Karpas-422 (cell line): ENCODE data around the gene ZER1. TPM values are rescaled to one million over a fixed set of nuclear protein-coding genes. Genes with fewer than 3 reads are reported as not detected.

Experiments used
- DNase-seq: peaks from one replicate; pipeline ENCODE4 v3.0.0-alpha.2; 2015
- H2AFZ ChIP-seq: fragments of 200-600 bp; sonication (generic); 2 replicates; pipeline ENCODE4 v1.6.1; 2014; ENCODE audit warnings: antibody characterized with exemption, low read length, mixed read lengths
- H3K27ac ChIP-seq: fragments of 200-600 bp; sonication (generic); 2 replicates; pipeline ENCODE4 v1.5.1; 2014; ENCODE audit warnings: mild to moderate bottlenecking, low read length, moderate library complexity
- H3K27me3 ChIP-seq: fragments of 200-600 bp; sonication (generic); 2 replicates; pipeline ENCODE4 v1.6.1; 2014; ENCODE audit warnings: low read length, mixed read lengths
- H3K36me3 ChIP-seq: fragments of 200-600 bp; sonication (generic); 2 replicates; pipeline ENCODE4 v1.6.1; 2014; ENCODE audit warnings: low read length, mixed read lengths; ENCODE audit not compliant: insufficient read depth
- H3K4me1 ChIP-seq: fragments of 200-600 bp; sonication (generic); 2 replicates; pipeline ENCODE4 v1.6.1; 2014; ENCODE audit warnings: mild to moderate bottlenecking, low read length, mixed read lengths
- H3K4me2 ChIP-seq: fragments of 200-600 bp; sonication (generic); 2 replicates; pipeline ENCODE4 v1.6.1; 2014; ENCODE audit warnings: low read length, low read depth, mild to moderate bottlenecking; ENCODE audit not compliant: poor library complexity, severe bottlenecking
- H3K4me3 ChIP-seq: fragments of 200-600 bp; sonication (generic); 2 replicates; pipeline ENCODE4 v1.5.1; 2014; ENCODE audit warnings: mild to moderate bottlenecking, antibody characterized with exemption, low read length, mixed read lengths
- H3K79me2 ChIP-seq: fragments of 200-600 bp; sonication (generic); 2 replicates; pipeline ENCODE4 v1.6.1; 2014; ENCODE audit warnings: mild to moderate bottlenecking, low read length, mixed read lengths
- H3K9ac ChIP-seq: fragments of 200-600 bp; sonication (generic); 2 replicates; pipeline ENCODE4 v1.6.0; 2014; ENCODE audit warnings: low read length
- H3K9me2 ChIP-seq: fragments of 200-600 bp; sonication (generic), shearing (Covaris generic); replicated peaks from 2 replicates; pipeline ENCODE4 v1.6.0; 2014; ENCODE audit warnings: mild to moderate bottlenecking, low read length, moderate library complexity; ENCODE audit not compliant: insufficient read depth
- H3K9me3 ChIP-seq: fragments of 300-700, 200-600 bp; sonication (generic); 2 replicates; pipeline ENCODE4 v1.6.1; 2014; ENCODE audit warnings: low read length, mixed read lengths
- H4K20me1 ChIP-seq: fragments of 200-600 bp; sonication (generic); 2 replicates; pipeline ENCODE4 v1.6.1; 2014; ENCODE audit warnings: mild to moderate bottlenecking, antibody characterized with exemption, low read length, low read depth; ENCODE audit not compliant: insufficient read depth
- total RNA-seq: library from RNA; depleted of rRNA; stranded (reverse); fragments of >200 nt; shearing (Covaris generic); gene quantifications from 2 replicates; pipeline ENCODE4 v1.2.3, GENCODE V29; 2014; ENCODE audit warnings: low replicate concordance; rRNA removed

ZER1 gene
- total RNA-seq = 25.4 and 25.6 TPM in 2 replicates

DNA sequence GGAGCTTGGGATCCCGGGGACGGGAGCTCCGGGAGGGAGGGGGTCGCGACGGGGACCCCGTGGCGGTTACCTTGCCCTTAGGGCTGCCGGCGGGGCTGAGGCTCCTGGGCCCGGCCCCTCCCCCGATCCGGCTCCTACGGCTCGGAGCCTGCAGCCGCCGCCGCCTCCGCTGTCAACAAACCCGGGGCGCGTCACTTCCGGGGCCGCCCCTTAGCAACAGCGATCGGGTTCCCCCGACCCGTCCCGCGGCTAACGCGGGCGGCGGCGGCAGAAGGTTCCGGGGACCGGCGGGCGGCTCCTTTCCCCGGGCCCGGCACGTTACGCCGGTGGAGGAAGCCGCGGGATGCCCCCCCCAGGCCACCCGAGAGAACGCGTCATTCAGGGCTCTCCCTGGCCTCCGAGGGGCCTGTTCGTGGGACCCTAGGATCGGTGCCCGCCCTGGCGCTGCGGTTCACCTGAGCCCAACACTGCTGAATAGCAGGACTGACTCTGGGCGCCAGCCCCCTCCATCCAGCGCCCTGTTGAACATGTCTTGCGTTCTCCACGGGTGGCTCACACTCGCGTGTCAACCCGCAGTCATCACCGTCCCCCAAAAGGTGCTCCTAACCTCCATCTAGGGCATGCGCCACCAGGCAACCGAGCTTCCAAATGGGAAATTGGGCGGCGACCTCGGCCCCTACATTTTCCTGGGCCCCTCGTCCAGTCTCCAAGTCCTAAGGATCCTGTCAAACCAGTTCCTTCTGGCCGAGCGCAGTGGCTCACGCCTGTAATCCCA lies at the start of gene ZER1:
ZER1 (minus strand) TSS at position 183 of the 775 bp plus-strand sequence. CDS start 16,362 bp downstream, outside the sequence.
- Histone ChIP-seq H3K4me3 (peak within 1 kb of the TSS; percentile 98), H3K27me3 (no peaks in the 10 kb centered on the region), H3K4me2 (peak within 1 kb of the TSS; percentile 83), H3K4me1 (peaks cover 15% of the 10 kb centered on the region), H3K27ac (peak within 1 kb of the TSS; percentile 16), H3K9me3 (no peaks in the 10 kb centered on the region; the same call in 1 of the 2 replicates), H3K79me2 (peaks cover 33% of the 10 kb centered on the region), H2AFZ (peak within 1 kb of the TSS; percentile 89), H3K36me3 (no peaks in the 10 kb centered on the region), H4K20me1 (no peaks in the 10 kb centered on the region), H3K9me2 (no peaks in the 10 kb centered on the region), H3K9ac (peak within 1 kb of the TSS; percentile 88)
- peak; percentile 96 for DNase-seq

DNA sequence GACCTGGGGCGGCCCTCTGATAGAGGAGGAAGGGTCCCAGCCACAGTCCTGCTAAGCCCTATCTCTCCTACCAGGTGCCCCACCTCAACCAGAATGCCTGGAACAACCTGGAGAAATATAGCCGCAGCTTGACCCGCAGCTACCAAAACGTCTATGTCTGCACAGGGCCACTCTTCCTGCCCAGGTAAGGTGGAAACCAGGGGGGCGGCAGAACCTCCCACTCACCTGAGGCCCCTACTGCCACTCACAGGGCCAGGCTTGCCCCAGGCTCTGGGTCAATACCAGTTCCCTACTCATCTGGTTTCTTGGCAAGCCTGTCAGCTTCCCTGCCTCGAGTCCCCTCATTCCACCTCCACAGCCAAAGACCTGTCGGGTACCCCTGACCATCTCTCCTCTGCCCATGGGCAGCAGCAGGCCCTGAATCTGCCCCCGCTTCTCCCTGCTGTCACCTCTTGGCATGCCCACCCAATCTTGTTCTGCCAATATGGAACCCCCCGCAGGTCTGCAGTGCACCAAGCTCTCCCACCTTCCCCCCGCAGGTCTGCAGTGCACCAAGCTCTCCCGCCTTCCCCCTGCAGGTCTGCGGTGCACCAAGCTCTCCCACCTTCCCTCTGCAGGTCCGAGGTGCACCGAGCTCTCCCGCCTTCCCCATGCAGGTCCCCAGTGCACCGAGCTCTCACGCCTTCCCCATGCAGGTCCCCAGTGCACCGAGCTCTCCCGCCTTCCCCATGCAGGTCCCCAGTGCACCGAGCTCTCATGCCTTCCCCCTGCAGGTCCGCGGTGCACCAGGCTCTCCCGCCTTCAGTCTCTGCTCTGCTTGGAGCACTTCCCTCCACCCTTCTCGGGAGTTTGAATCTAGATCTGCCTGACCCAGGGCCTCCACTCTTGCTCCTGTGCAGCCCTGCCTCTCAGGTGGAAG lies 49.2 kb upstream of the ZER1 start:
- no peaks in the 10 kb centered on the region for H3K9me3 ChIP-seq
- no peaks in the 10 kb centered on the region for H3K9me2 ChIP-seq
- no peak overlapping the region for H3K27ac ChIP-seq
- peak overlapping the region; percentile 89; the same call in 1 of the 2 replicates for H3K4me3 ChIP-seq
- peaks cover 7% of the 10 kb centered on the region; the same call in 1 of the 2 replicates for H3K36me3 ChIP-seq
- peaks cover 9% of the 10 kb centered on the region; the same call in 1 of the 2 replicates for H3K79me2 ChIP-seq
- H3K9ac ChIP-seq = no peak overlapping the region
- H4K20me1 ChIP-seq = peaks cover 3% of the 10 kb centered on the region; the same call in 1 of the 2 replicates
- peaks cover 26% of the 10 kb centered on the region for H3K4me1 ChIP-seq
- DNase-seq = no peak
- no peaks in the 10 kb centered on the region for H3K27me3 ChIP-seq
- no peak overlapping the region for H3K4me2 ChIP-seq
- H2AFZ ChIP-seq = no peak overlapping the region

DNA sequence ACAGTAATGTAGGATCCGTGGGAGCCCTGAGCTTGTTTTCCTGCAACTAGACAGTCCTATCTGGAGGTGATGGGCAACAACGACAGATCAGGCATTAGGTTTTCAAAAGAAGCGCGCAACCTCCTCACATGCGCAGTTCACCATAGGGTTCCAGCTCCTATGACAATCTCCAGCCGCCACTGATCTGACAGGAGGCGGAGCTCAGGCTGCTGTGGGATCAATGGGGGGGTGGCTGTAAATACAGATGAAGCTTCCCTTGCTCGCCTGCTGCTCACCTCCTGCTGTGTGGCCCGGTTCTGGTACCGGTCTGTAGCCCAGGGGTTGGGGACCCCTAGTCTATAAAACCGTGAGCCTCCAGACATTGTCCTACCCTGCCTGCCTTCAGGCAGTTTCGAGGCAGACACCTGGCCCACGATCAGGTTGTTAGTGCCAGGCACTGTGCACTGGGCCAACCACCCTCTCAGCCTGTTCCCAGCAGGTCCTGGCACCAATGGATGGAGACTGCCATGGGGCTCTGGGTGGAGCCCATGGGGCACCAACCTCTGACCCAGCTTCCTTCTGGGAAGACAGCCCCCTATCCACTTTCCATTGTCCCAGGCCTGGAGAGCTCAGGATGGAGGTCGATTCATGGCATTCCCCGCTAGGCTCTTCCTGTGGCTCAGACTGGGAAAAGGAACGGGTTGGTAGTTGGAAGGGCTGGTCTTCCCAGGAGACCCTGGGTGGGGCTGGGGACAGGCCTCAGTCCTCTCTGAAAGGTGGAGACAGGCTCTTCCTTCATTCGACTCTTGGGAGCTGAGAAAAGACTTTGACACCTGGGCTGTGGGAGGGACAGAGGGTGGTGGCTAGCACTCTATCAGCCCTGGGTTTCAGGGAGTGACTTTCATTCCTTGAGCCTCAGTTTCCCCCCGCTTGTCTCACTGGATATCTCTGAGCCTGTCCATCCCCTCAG lies 48.3 kb upstream of the ZER1 start:
- DNase-seq = no peak
- no peak overlapping the region for H2AFZ ChIP-seq
- H3K4me2 ChIP-seq = peak overlapping the region; percentile 96
- peaks cover 26% of the 10 kb centered on the region for H3K4me1 ChIP-seq
- no peaks in the 10 kb centered on the region for H3K9me2 ChIP-seq
- H3K4me3 ChIP-seq = peak overlapping the region; percentile 89
- no peaks in the 10 kb centered on the region for H3K27me3 ChIP-seq
- peak overlapping the region; percentile 83; the same call in 1 of the 2 replicates for H3K9ac ChIP-seq
- H3K79me2 ChIP-seq = peaks cover 9% of the 10 kb centered on the region; the same call in 1 of the 2 replicates
- 0 out of 2 replicates have a peak, but pooled peaks cover 3% of the 10 kb centered on the region for H3K36me3 ChIP-seq
- H3K9me3 ChIP-seq = no peaks in the 10 kb centered on the region
- H3K27ac ChIP-seq = no peak overlapping the region
- H4K20me1 ChIP-seq = peaks cover 3% of the 10 kb centered on the region; the same call in 1 of the 2 replicates

DNA sequence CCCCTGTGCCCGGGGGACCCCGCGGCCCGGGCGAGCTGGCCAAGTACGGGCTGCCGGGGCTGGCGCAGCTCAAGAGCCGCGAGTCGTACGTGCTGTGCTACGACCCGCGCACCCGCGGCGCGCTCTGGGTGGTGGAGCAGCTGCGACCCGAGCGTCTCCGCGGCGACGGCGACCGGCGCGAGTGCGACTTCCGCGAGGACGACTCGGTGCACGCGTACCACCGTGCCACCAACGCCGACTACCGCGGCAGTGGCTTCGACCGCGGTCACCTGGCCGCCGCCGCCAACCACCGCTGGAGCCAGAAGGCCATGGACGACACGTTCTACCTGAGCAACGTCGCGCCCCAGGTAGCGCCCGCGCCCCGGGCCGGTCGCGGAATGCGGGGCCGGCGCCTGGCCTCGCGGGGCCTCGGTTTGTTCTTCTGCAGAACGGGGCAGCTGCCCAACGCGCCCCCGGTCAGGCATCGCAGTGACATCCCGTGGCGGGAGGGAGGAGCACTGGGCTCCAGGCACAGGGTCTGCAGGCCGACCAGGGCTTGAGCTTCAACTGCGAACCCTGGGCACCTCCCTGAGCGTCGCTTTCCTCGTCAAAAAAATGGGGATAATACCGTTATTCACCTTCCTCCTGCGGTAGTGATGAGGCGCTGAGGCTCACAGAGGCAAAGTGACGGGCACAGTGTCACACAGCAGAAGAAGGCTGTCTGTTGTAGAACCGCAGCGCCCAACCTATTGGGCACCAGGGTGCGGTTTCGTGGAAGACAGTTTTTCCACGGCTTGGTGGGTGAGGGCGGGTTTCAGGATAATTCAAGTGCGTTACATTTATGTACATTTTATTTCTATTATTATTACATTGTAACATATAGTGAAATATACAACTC lies 47.4 kb upstream of the ZER1 start:
- Histone ChIP-seq H4K20me1 (peaks cover 3% of the 10 kb centered on the region; the same call in 1 of the 2 replicates), H3K4me1 (peaks cover 26% of the 10 kb centered on the region), H3K36me3 (no peaks in the 10 kb centered on the region), H3K4me2 (peak overlapping the region; percentile 96), H3K9me2 (no peaks in the 10 kb centered on the region), H3K27me3 (no peaks in the 10 kb centered on the region), H3K27ac (no peak overlapping the region), H3K9me3 (no peaks in the 10 kb centered on the region), H2AFZ (no peak overlapping the region), H3K4me3 (peak overlapping the region; percentile 89), H3K79me2 (peaks cover 9% of the 10 kb centered on the region; the same call in 1 of the 2 replicates), H3K9ac (peak overlapping the region; percentile 83)
- peak; percentile 82 for DNase-seq

DNA sequence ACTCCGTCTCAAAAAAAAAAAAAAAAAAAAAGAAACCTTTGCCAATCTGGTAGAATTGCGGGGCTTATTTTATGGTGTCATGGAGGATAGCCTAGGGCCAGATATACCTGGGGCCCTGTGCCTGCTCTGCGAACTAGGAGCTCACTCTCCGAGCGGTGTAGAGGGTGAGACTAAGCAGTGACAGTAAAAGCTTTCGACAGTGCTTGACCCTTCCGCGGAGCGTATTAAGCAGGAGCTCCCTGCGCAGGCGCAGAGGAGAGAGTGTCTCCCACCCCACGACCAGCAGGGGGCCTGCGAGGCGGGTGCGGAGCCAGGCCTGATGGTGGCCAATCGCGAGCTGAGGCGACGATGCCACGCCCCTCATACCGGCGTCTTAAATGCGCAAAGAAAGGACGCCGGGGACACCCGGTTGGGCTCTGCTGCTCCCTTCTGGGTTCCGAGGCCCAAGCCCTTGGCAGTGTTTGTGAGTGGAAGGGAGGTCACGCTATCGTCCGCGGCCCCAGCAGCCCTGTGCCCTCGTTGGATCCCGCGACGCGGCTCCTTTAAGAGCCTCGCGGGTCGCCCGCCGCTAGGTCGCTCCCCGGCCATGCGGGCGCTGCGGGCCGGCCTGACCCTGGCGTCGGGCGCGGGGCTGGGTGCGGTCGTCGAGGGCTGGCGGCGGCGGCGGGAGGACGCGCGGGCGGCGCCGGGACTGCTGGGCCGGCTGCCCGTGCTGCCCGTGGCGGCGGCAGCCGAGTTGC lies 46.5 kb upstream of the ZER1 start, which contains the start of gene ENDOG:
ENDOG (plus strand) TSS at position 402 of the 740 bp plus-strand sequence; CDS start at position 587, 185 bp downstream.
- no peaks in the 10 kb centered on the region for H3K9me3 ChIP-seq
- H4K20me1 ChIP-seq = peaks cover 3% of the 10 kb centered on the region; the same call in 1 of the 2 replicates
- DNase-seq = peak; percentile 99
- H3K27me3 ChIP-seq = no peaks in the 10 kb centered on the region
- no peaks in the 10 kb centered on the region for H3K36me3 ChIP-seq
- H3K79me2 ChIP-seq = peaks cover 9% of the 10 kb centered on the region; the same call in 1 of the 2 replicates
- peak within 1 kb of the TSS; percentile 98 for H2AFZ ChIP-seq
- peaks cover 26% of the 10 kb centered on the region for H3K4me1 ChIP-seq
- peak within 1 kb of the TSS; percentile 96 for H3K4me2 ChIP-seq
- peak within 1 kb of the TSS; percentile 45; the same call in 1 of the 2 replicates for H3K27ac ChIP-seq
- no peaks in the 10 kb centered on the region for H3K9me2 ChIP-seq
- H3K4me3 ChIP-seq = peak within 1 kb of the TSS; percentile 89
- H3K9ac ChIP-seq = peak within 1 kb of the TSS; percentile 83

DNA sequence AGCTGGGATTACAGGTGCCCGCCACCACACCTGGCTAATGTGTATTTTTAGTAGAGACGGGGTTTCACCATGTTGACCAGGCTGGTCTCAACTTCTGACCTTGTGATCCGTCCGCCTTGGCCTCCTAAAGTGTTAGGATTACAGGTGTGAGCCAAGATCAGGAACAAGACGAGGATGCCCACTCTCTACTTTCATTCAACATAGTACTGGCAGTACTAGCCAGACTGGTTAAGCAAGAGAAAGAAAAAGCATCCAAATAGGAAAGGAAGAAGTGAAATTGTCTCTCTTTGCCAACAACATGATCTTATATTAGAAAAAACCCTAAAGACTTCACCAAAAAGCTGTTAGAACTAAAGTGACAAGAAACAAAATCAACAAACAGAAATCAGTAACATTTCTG lies 39.1 kb upstream of the ZER1 start:
- no peaks in the 10 kb centered on the region for H3K79me2 ChIP-seq
- H3K9ac ChIP-seq = no peak overlapping the region
- no peak overlapping the region for H3K4me2 ChIP-seq
- no peaks in the 10 kb centered on the region for H3K27me3 ChIP-seq
- no peak overlapping the region for H3K27ac ChIP-seq
- no peaks in the 10 kb centered on the region for H3K4me1 ChIP-seq
- H3K9me2 ChIP-seq = no peaks in the 10 kb centered on the region
- no peak overlapping the region for H3K4me3 ChIP-seq
- H2AFZ ChIP-seq = no peak overlapping the region
- DNase-seq = no peak
- peaks cover 4% of the 10 kb centered on the region for H3K36me3 ChIP-seq
- H3K9me3 ChIP-seq = no peaks in the 10 kb centered on the region
- no peaks in the 10 kb centered on the region for H4K20me1 ChIP-seq
